ENCODE results near the gene TBC1D3B. TPM values are rescaled to one million over a fixed set of nuclear protein-coding genes. Genes with fewer than 3 reads are reported as not detected.
"Not testable (repeated sequence)": the region's sequence is repeated elsewhere in the genome, so short reads cannot be mapped to it uniquely, and the experiment has no call there.

TBC1D3B gene
- total RNA-seq, 1 donor from 2014 or later, result not detected

GRCh38 chr17:36211484-36212271 is 35.2 kb upstream of the TBC1D3B start:
- H3K4me3 ChIP-seq (ENCODE audit: low read length in 3 of 3); H3K9ac ChIP-seq (ENCODE audit: low read depth in 1 of 3, low read length in 3 of 3); H3K27ac ChIP-seq (ENCODE audit: low read depth, low read length); H3K36me3 ChIP-seq (ENCODE audit: control insufficient read depth in 3 of 3, insufficient read depth in 3 of 3, low read length in 3 of 3); H3K9me3 ChIP-seq (ENCODE audit: control insufficient read depth in 3 of 3, low read length in 3 of 3); H3K4me1 ChIP-seq (ENCODE audit: control insufficient read depth in 3 of 3, insufficient read depth in 3 of 3, low read length in 3 of 3); H3K27me3 ChIP-seq (ENCODE audit: control insufficient read depth in 3 of 3, insufficient read depth in 3 of 3, low read length in 3 of 3): not testable (repeated sequence)

GRCh38 chr17:36210439-36211211 is 34.2 kb upstream of the TBC1D3B start, which contains the start of gene CCL4L2:
Gene CCL4L2 (plus strand): TSS chr17:36211063.
- not testable (repeated sequence) for H3K36me3 ChIP-seq (ENCODE audit: control insufficient read depth in 3 of 3, insufficient read depth in 3 of 3, low read length in 3 of 3); H3K27me3 ChIP-seq (ENCODE audit: control insufficient read depth in 3 of 3, insufficient read depth in 3 of 3, low read length in 3 of 3); H3K27ac ChIP-seq (ENCODE audit: low read depth, low read length); H3K4me1 ChIP-seq (ENCODE audit: control insufficient read depth in 3 of 3, insufficient read depth in 3 of 3, low read length in 3 of 3); H3K9me3 ChIP-seq (ENCODE audit: control insufficient read depth in 3 of 3, low read length in 3 of 3); H3K9ac ChIP-seq (ENCODE audit: low read depth in 1 of 3, low read length in 3 of 3); H3K4me3 ChIP-seq (ENCODE audit: low read length in 3 of 3)

GRCh38 chr17:36209575-36209974 is 33.1 kb upstream of the TBC1D3B start:
- H3K27ac ChIP-seq (ENCODE audit: low read depth, low read length), result no peak overlapping the region
- peaks cover 0 to 3% (median 3%) of the 10 kb centered on the region in 3 donors for H3K27me3 ChIP-seq (ENCODE audit: control insufficient read depth in 3 of 3, insufficient read depth in 3 of 3, low read length in 3 of 3)
- no peaks in the 10 kb centered on the region for H3K36me3 ChIP-seq (ENCODE audit: control insufficient read depth in 3 of 3, insufficient read depth in 3 of 3, low read length in 3 of 3)

GRCh38 chr17:36207383-36207782 is 30.9 kb upstream of the TBC1D3B start:
- H3K9me3 ChIP-seq (ENCODE audit: control insufficient read depth in 3 of 3, low read length in 3 of 3); H3K4me1 ChIP-seq (ENCODE audit: control insufficient read depth in 3 of 3, insufficient read depth in 3 of 3, low read length in 3 of 3); H3K9ac ChIP-seq (ENCODE audit: low read depth in 1 of 3, low read length in 3 of 3); H3K4me3 ChIP-seq (ENCODE audit: low read length in 3 of 3); H3K27me3 ChIP-seq (ENCODE audit: control insufficient read depth in 3 of 3, insufficient read depth in 3 of 3, low read length in 3 of 3); H3K27ac ChIP-seq (ENCODE audit: low read depth, low read length); H3K36me3 ChIP-seq (ENCODE audit: control insufficient read depth in 3 of 3, insufficient read depth in 3 of 3, low read length in 3 of 3): not testable (repeated sequence)

More at GRCh38 chr17:36209575-36209974, 33.1 kb upstream of the TBC1D3B start:
- Histone ChIP-seq H3K9me3 (ENCODE audit: control insufficient read depth in 3 of 3, low read length in 3 of 3) (no peaks in the 10 kb centered on the region), H3K9ac (ENCODE audit: low read depth in 1 of 3, low read length in 3 of 3) (no peak overlapping the region), H3K4me1 (ENCODE audit: control insufficient read depth in 3 of 3, insufficient read depth in 3 of 3, low read length in 3 of 3) (no peaks in the 10 kb centered on the region), H3K4me3 (ENCODE audit: low read length in 3 of 3) (no peak overlapping the region)

- H3K36me3 ChIP-seq (ENCODE audit: control insufficient read depth in 3 of 3, insufficient read depth in 3 of 3, low read length in 3 of 3); H3K27me3 ChIP-seq (ENCODE audit: control insufficient read depth in 3 of 3, insufficient read depth in 3 of 3, low read length in 3 of 3); H3K4me3 ChIP-seq (ENCODE audit: low read length in 3 of 3): not testable (repeated sequence)
Observed at GRCh38 chr17:36206486-36206821, 30.0 kb upstream of the TBC1D3B start.

GRCh38 chr17:36205637-36206485 is 29.4 kb upstream of the TBC1D3B start:
- no peak overlapping the region for H3K9ac ChIP-seq (ENCODE audit: low read depth in 1 of 3, low read length in 3 of 3)
- no peaks in the 10 kb centered on the region for H3K27me3 ChIP-seq (ENCODE audit: control insufficient read depth in 3 of 3, insufficient read depth in 3 of 3, low read length in 3 of 3)

More at GRCh38 chr17:36206486-36206821, 30.0 kb upstream of the TBC1D3B start:
- not testable (repeated sequence) for H3K27ac ChIP-seq (ENCODE audit: low read depth, low read length); H3K9ac ChIP-seq (ENCODE audit: low read depth in 1 of 3, low read length in 3 of 3); H3K4me1 ChIP-seq (ENCODE audit: control insufficient read depth in 3 of 3, insufficient read depth in 3 of 3, low read length in 3 of 3); H3K9me3 ChIP-seq (ENCODE audit: control insufficient read depth in 3 of 3, low read length in 3 of 3)

GRCh38 chr17:36204724-36205500 is 28.5 kb upstream of the TBC1D3B start:
- no peaks in the 10 kb centered on the region for H3K9me3 ChIP-seq (ENCODE audit: control insufficient read depth in 3 of 3, low read length in 3 of 3)
- H3K27me3 ChIP-seq (ENCODE audit: control insufficient read depth in 3 of 3, insufficient read depth in 3 of 3, low read length in 3 of 3), result no peaks in the 10 kb centered on the region
- H3K27ac ChIP-seq (ENCODE audit: low read depth, low read length), result no peak overlapping the region
- H3K4me3 ChIP-seq (ENCODE audit: low read length in 3 of 3), result no peak overlapping the region
- H3K4me1 ChIP-seq (ENCODE audit: control insufficient read depth in 3 of 3, insufficient read depth in 3 of 3, low read length in 3 of 3), result no peaks in the 10 kb centered on the region
- no peaks in the 10 kb centered on the region for H3K36me3 ChIP-seq (ENCODE audit: control insufficient read depth in 3 of 3, insufficient read depth in 3 of 3, low read length in 3 of 3)
- no peak overlapping the region for H3K9ac ChIP-seq (ENCODE audit: low read depth in 1 of 3, low read length in 3 of 3)

More at GRCh38 chr17:36205637-36206485, 29.4 kb upstream of the TBC1D3B start:
- Histone ChIP-seq H3K4me1 (ENCODE audit: control insufficient read depth in 3 of 3, insufficient read depth in 3 of 3, low read length in 3 of 3) (no peaks in the 10 kb centered on the region), H3K27ac (ENCODE audit: low read depth, low read length) (no peak overlapping the region), H3K36me3 (ENCODE audit: control insufficient read depth in 3 of 3, insufficient read depth in 3 of 3, low read length in 3 of 3) (no peaks in the 10 kb centered on the region), H3K4me3 (ENCODE audit: low read length in 3 of 3) (no peak overlapping the region), H3K9me3 (ENCODE audit: control insufficient read depth in 3 of 3, low read length in 3 of 3) (no peaks in the 10 kb centered on the region)

- no peaks in the 10 kb centered on the region for H3K9me3 ChIP-seq (ENCODE audit: control insufficient read depth in 3 of 3, low read length in 3 of 3)
- H3K27ac ChIP-seq (ENCODE audit: low read depth, low read length), result no peak overlapping the region
- H3K36me3 ChIP-seq (ENCODE audit: control insufficient read depth in 3 of 3, insufficient read depth in 3 of 3, low read length in 3 of 3), result no peaks in the 10 kb centered on the region
- no peak overlapping the region for H3K4me3 ChIP-seq (ENCODE audit: low read length in 3 of 3)
- H3K4me1 ChIP-seq (ENCODE audit: control insufficient read depth in 3 of 3, insufficient read depth in 3 of 3, low read length in 3 of 3), result no peaks in the 10 kb centered on the region
- H3K9ac ChIP-seq (ENCODE audit: low read depth in 1 of 3, low read length in 3 of 3), result no peak overlapping the region
- H3K27me3 ChIP-seq (ENCODE audit: control insufficient read depth in 3 of 3, insufficient read depth in 3 of 3, low read length in 3 of 3), result no peaks in the 10 kb centered on the region
Observed at GRCh38 chr17:36203335-36203734, 26.9 kb upstream of the TBC1D3B start.

GRCh38 chr17:36201506-36201905 is 25.1 kb upstream of the TBC1D3B start:
- not testable (repeated sequence) for H3K9me3 ChIP-seq (ENCODE audit: control insufficient read depth in 3 of 3, low read length in 3 of 3); H3K4me3 ChIP-seq (ENCODE audit: low read length in 3 of 3); H3K9ac ChIP-seq (ENCODE audit: low read depth in 1 of 3, low read length in 3 of 3); H3K27me3 ChIP-seq (ENCODE audit: control insufficient read depth in 3 of 3, insufficient read depth in 3 of 3, low read length in 3 of 3); H3K27ac ChIP-seq (ENCODE audit: low read depth, low read length); H3K36me3 ChIP-seq (ENCODE audit: control insufficient read depth in 3 of 3, insufficient read depth in 3 of 3, low read length in 3 of 3); H3K4me1 ChIP-seq (ENCODE audit: control insufficient read depth in 3 of 3, insufficient read depth in 3 of 3, low read length in 3 of 3)

Data from skeletal muscle tissue (tissue), 4 donors.